Kidney epithelial cell (primary cell): ENCODE measurements around the gene VAC14. TPM values are rescaled to one million over a fixed set of nuclear protein-coding genes. Genes with fewer than 3 reads are reported as not detected.
A peak's percentile ranks its signal among the peaks of the same experiment; 100 is the strongest.

Experiments
- DNase-seq: peaks from one replicate; pipeline ENCODE4 v3.0.0-alpha.2; 2010; ENCODE audit warnings: low read depth
- H3K27me3 ChIP-seq: 2 replicates; pipeline ENCODE4 v1.6.0; 2011; ENCODE audit warnings: low read length; ENCODE audit not compliant: control insufficient read depth, insufficient read depth
- H3K36me3 ChIP-seq: 2 replicates; pipeline ENCODE4 v1.5.1; 2011; ENCODE audit warnings: low read length; ENCODE audit not compliant: control insufficient read depth, insufficient read depth
- H3K4me3 ChIP-seq: 2 replicates; pipeline ENCODE4 v1.5.1; 2011; ENCODE audit warnings: low read depth, mild to moderate bottlenecking, control low read depth, low read length
- CTCF ChIP-seq: IDR thresholded peaks from 2 replicates; pipeline ENCODE4 v1.5.1; 2011; ENCODE audit warnings: mild to moderate bottlenecking, moderate library complexity, low read length, control low read depth, inconsistent platforms; ENCODE audit not compliant: insufficient read depth, poor library complexity, severe bottlenecking
- total RNA-seq: library from RNA; depleted of rRNA; stranded (reverse); fragments of >200 nt; gene quantifications from 2 replicates; pipeline ENCODE4 v1.2.3, GENCODE V29; 2015

VAC14 gene
- total RNA-seq, 1 donor from 2014 or later: 61.3 TPM

- DNase-seq: no peak
- H3K36me3 ChIP-seq: no peaks in the 10 kb centered on the region
- no peak for TF ChIP-seq CTCF
Observed at GRCh38 chr16:70749681-70750601, 51.0 kb downstream of the VAC14 start.

DNA sequence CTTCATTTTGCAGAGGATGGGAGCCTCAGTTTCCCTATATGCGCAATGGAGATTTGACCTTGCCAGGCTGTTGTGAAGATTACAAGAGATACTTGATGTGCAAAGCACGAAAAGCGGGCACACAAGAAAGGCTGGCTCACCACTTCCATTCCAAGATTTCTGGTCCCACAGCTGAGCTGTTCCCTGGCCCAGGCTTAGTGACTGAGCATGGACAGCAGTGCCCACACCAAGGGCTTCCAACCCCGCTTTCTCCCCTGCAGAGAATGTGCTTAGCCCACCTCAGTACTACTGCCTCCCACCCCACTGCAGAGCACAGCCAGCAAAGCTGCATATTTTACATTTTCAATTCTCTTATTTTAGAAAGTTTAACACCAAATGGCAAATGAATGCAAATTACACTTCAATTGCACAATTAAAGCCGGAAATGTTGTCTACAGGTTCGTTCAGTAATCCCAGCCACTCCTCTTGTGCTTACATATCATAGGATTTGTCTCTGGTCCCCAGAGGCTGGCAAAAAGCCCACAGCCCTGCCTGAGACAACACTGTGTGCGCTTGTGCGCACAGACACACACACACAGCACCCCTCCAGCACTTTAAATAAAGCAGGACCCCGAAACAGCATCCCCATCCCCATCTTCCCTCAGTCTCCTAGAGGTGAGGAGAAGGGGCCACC lies 51.8 kb downstream of the VAC14 start:
- no peak for DNase-seq
- TF ChIP-seq CTCF: no peak
- H3K27me3 ChIP-seq: no peaks in the 10 kb centered on the region
- no peak overlapping the region for H3K4me3 ChIP-seq
- no peaks in the 10 kb centered on the region for H3K36me3 ChIP-seq

More at GRCh38 chr16:70749681-70750601, 51.0 kb downstream of the VAC14 start:
- Histone ChIP-seq H3K4me3 (no peak overlapping the region), H3K27me3 (no peaks in the 10 kb centered on the region)

DNA sequence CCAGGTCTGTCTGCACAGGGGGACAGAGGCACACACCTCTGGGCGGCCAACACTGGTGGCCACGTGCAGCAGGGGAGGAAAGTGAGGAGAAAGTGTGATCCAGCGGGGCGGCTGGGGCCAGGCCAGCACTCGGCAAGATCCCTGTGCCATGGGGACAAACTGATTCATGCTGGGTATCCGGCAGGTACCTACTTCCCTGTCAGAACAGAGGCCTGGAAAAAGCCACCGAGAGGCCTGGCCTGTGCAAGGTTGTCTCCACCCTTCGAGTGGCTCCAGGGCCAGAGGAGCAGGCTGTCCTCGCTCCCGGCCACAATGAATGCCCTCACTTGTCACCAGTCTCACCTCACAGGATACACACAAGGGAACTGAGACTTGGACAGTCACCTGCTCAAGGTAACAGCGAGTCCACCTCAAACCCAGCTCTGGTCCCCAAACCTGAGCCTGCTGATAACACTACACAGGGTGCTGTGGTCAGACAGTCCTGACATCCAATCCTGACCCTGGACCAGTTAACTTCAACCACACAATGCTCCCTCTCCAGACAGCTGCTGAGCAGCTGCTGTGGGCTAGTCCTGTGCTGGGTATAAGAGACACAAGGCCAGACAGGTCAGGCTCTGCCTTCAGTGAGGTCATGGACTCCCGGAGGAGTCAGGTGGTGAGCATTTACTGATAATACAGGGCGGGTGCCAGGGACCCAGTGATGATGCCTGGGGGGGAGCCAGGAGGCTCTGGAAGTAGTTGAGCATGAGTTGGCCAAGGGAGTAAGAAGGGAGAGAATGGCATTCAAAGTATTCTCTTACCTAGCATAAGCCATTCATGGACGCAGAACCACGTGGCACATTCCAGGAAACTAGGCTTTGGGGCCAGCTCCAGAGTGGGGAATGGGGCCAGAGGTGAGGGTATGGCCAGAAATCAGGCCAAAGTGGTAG lies 53.0 kb downstream of the VAC14 start:
- H3K36me3 ChIP-seq: no peaks in the 10 kb centered on the region
- H3K27me3 ChIP-seq: no peaks in the 10 kb centered on the region
- no peak overlapping the region for H3K4me3 ChIP-seq
- TF ChIP-seq CTCF: no peak
- no peak for DNase-seq

- H3K4me3 ChIP-seq: no peak overlapping the region
- DNase-seq: peak; percentile 93
- H3K27me3 ChIP-seq: no peaks in the 10 kb centered on the region
- no peak for TF ChIP-seq CTCF
- no peaks in the 10 kb centered on the region for H3K36me3 ChIP-seq
Observed at GRCh38 chr16:70746708-70747424, 54.1 kb downstream of the VAC14 start.

DNA sequence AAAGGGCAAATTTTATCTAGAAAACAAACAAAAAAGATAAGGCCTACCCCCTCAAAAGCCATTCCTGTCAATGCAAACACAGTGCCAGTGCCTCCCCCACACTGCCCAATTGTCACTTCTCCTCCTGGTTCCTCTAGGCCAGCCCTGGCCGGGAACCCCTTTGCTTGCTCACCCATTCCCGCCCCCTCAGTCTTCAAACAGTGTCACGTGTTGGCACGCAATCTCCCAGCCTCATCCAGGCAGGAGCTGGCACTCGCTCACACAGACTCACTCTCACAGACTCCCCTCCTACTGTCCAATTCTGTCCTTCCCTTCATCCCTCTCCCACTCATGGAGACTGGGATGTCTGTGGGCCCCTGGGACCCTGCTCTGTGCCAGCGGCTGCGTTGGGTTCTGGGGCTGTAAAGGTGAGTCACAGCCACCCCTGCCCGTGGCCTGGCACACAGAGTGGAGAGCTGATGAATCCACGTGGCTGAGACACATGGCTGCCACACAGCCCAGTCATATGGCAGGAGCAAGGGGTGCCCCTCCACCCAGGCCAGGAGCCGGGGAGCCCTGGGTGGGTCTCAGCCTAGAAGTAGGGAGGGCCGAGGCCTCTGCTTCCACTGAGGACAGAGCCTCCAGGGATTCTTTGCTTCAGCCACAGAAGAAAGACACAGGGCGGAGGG lies 54.8 kb downstream of the VAC14 start:
- Histone ChIP-seq H3K27me3 (no peaks in the 10 kb centered on the region), H3K36me3 (no peaks in the 10 kb centered on the region), H3K4me3 (no peak overlapping the region)
- no peak for DNase-seq
- TF ChIP-seq CTCF: no peak
